Ovary (tissue), 9 donors: ENCODE results near the gene MYO1H. TPM values are rescaled to one million over a fixed set of nuclear protein-coding genes. Genes with fewer than 3 reads are reported as not detected.

Experiments used
- DNase-seq, 5 donors: peaks; one replicate each; pipeline ENCODE4 v3.0.0-alpha.2; 2019 to 2020
- H3K27ac ChIP-seq, 2 donors: fragments of 200-600 bp; one replicate each; pipeline versions ENCODE4 v1.5.1 to v1.8.0; 2019 to 2022
- H3K27me3 ChIP-seq: fragments of 200-600 bp; one replicate; pipeline ENCODE4 v1.8.0; 2022
- H3K36me3 ChIP-seq: fragments of 200-600 bp; sonication (generic); one replicate; pipeline ENCODE4 v1.5.1; 2019
- H3K4me1 ChIP-seq: one replicate; pipeline ENCODE4 v1.8.1; 2013; ENCODE audit warnings: mild to moderate bottlenecking, moderate library complexity; ENCODE audit not compliant: insufficient read depth
- H3K4me3 ChIP-seq: fragments of 200-600 bp; sonication (generic); one replicate; pipeline ENCODE4 v1.5.1; 2017
- H3K9me3 ChIP-seq, 2 donors: fragments of 200-600 bp in 1 of 2; sonication (generic) in 1 of 2; one replicate each; pipeline versions ENCODE4 v1.5.1 to v1.8.1; 2013 to 2019; ENCODE audit warnings: mild to moderate bottlenecking in 1 of 2, moderate library complexity in 1 of 2
- CTCF ChIP-seq, 3 donors: fragments of 450-650 bp in 2 of 3; fragments of 200-600 bp in 1 of 3; IDR thresholded peaks; one replicate each; pipeline versions ENCODE4 v1.5.1 to v1.8.0; 2016 to 2022; ENCODE audit warnings: antibody characterized with exemption in 3 of 3, mild to moderate bottlenecking in 1 of 3
- EP300 ChIP-seq: sonication (generic); formaldehyde crosslinking; IDR thresholded peaks from one replicate; pipeline ENCODE4 v1.6.1; 2017; ENCODE audit warnings: antibody characterized with exemption
- POLR2A ChIP-seq: fragments of 450-650 bp; IDR thresholded peaks from one replicate; pipeline ENCODE4 v1.6.1; 2017; ENCODE audit warnings: antibody characterized with exemption, mild to moderate bottlenecking, moderate library complexity
- WGBS, 3 donors: extraction: QIAGEN DNeasy Blood & Tissue Kit in 1 of 3; methylation state at CpG; one replicate each; pipeline versions ENCODE4 v1.1.5 to v1.1.7; 2013 to 2017; 5-methylcytosine and 5-hydroxymethylcytosine counted together
- intact Hi-C, 4 donors: fragments of 100-400 bp; cut with DNase I; formaldehyde crosslinking; loops; one replicate each; pipeline versions ENCODE4 v1.11.0 to v1.15.1; 2022 to 2023
- polyA plus RNA-seq, 2 donors: library from polyadenylated mRNA; stranded (reverse); fragments of 200-250 nt in 1 of 2; fragments of 350-450 nt in 1 of 2; fragmentation: Illumina TruSeq in 1 of 2; extraction: RNeasy Lipid Tissue Mini Kit (QIAGEN cat#74804) in 1 of 2; gene quantifications; one replicate each; pipeline ENCODE4 v1.2.3, GENCODE V29; 2013 to 2014
- total RNA-seq, 7 donors: library from RNA; depleted of rRNA in 2 of 7; stranded (reverse); fragments of >200 nt in 2 of 7; fragmentation: NEBNext Ultra II Directional in 3 of 7; extraction: Animal tissue kit (Norgen Biotek cat#: 25700) in 3 of 7; gene quantifications; one replicate each; pipeline versions ENCODE4 v1.1.0 to v1.2.4, GENCODE V29; 2016 to 2023
- donor health status: DM: no; HTN: no; CAD: no; lungs with moderate emphysema.
- donor health status: DM: no; HTN: no; CAD: no.
- donor health status: Bipolar disorder and iron deficiency.
- donor health status: DM: yes; HTN: yes; CAD: no.
- donor health status: DM: no; HTN: no; CAD: no.
- donor health status: DM: yes; HTN: yes; CAD: no.

MYO1H gene
- total and polyA plus RNA-seq, 9 donors = 0.12 to 0.34 (median 0.12) TPM; not detected in 6

- TF ChIP-seq CTCF (IDR thresholded peaks at IDR 0.05) = no peak
- no peak for TF ChIP-seq EP300
- TF ChIP-seq POLR2A = no peak
- Histone ChIP-seq H3K27ac (no peak overlapping the region), H3K36me3 (no peaks in the 10 kb centered on the region), H3K4me1 (no peaks in the 10 kb centered on the region), H3K27me3 (no peaks in the 10 kb centered on the region), H3K9me3 (no peaks in the 10 kb centered on the region), H3K4me3 (no peak overlapping the region)
- WGBS, 3 donors = 75 to 83% (median 81%) methylated on average over 5 of the region's 5 CpGs
- intact Hi-C loops = no loop called here
- DNase-seq = no peak
Observed at GRCh38 chr12:109302770-109303169, 44.9 kb upstream of the MYO1H start.

DNA sequence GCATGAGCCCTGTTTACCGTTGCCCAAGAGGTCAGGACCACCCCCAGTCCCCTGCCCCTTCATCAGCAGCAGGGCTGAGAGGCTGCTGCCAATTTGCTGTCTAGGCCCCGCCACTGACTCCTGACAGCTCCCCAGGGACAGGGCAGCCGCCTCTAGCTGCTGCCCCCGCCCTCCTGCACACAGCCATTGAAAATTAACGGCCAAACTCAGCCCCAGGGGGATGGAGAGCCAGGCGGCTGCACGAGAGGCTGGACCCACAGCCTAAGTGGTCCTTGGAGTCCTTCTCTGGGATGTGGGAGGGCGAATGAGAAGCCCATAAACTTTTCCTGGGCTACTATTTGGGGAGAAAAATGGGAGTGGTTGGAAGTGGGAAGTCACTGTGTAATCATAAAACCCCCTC is 43.2 kb upstream of the MYO1H start:
- WGBS, 3 donors = 37 to 46% (median 39%) methylated on average over 8 of the region's 8 CpGs
- intact Hi-C loops = no loop called here
- no peaks in the 10 kb centered on the region for H3K36me3 ChIP-seq
- no peaks in the 10 kb centered on the region for H3K9me3 ChIP-seq
- no peak overlapping the region for H3K4me3 ChIP-seq
- DNase-seq = no peak
- H3K27me3 ChIP-seq = no peaks in the 10 kb centered on the region
- TF ChIP-seq POLR2A (no peak), EP300 (no peak), CTCF (IDR thresholded peaks at IDR 0.05) (no peak)
- no peak overlapping the region for H3K27ac ChIP-seq
- peaks cover 5% of the 10 kb centered on the region for H3K4me1 ChIP-seq

GRCh38 chr12:109305547-109305946 is 42.2 kb upstream of the MYO1H start:
- Histone ChIP-seq H3K9me3 (no peaks in the 10 kb centered on the region), H3K27ac (no peak overlapping the region), H3K36me3 (no peaks in the 10 kb centered on the region), H3K27me3 (no peaks in the 10 kb centered on the region), H3K4me1 (peaks cover 5% of the 10 kb centered on the region), H3K4me3 (no peak overlapping the region)
- no peak for TF ChIP-seq POLR2A
- no peak for TF ChIP-seq EP300
- TF ChIP-seq CTCF (IDR thresholded peaks at IDR 0.05) = no peak
- 60 to 74% (median 68%) methylated on average over 6 of the region's 6 CpGs for WGBS, 3 donors
- intact Hi-C loops = no loop called here
- DNase-seq = no peak

DNA sequence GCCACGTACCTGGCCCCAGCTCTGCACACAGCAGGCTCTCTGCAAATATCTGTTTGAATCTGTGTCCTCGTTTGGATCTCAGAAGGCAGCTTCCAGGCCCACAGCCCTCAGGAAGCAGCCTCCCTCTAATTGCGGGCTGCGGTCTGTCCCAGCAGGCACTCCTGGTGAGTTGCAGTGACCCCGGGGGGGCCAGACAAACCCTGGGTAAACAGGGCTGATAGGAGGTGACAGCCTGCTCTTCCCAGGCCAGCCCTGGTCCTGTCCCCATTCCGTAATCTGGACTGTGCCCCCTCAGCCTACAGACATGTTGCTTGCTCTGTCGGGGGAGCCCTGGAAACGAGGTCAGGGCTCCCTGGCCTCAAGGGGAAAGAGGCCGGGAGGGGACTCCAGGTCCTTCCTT is 40.6 kb upstream of the MYO1H start:
- Histone ChIP-seq H3K27me3 (no peaks in the 10 kb centered on the region), H3K4me1 (peaks cover 5% of the 10 kb centered on the region), H3K36me3 (no peaks in the 10 kb centered on the region), H3K9me3 (no peaks in the 10 kb centered on the region), H3K4me3 (no peak overlapping the region), H3K27ac (no peak overlapping the region)
- WGBS, 3 donors = 69 to 77% (median 70%) methylated on average over 8 to 9 of the region's 9 CpGs
- TF ChIP-seq EP300 (no peak), CTCF (IDR thresholded peaks at IDR 0.05) (no peak), POLR2A (no peak)
- intact Hi-C loops = no loop called here
- DNase-seq = no peak
